Fibroblast of pulmonary artery (primary cell): ENCODE measurements around the gene FAP.

Experiments used
- DNase-seq: peaks from one replicate; pipeline ENCODE4 v3.0.0-alpha.2; 2010; ENCODE audit warnings: low read depth
- H3K4me3 ChIP-seq: replicated peaks from 2 replicates; pipeline ENCODE4 v1.5.1; 2011; ENCODE audit warnings: low read depth, mild to moderate bottlenecking, control low read depth, low read length, moderate library complexity
- TF ChIP-seq, protein P1 (sequence below): IDR thresholded peaks from 2 replicates; pipeline ENCODE4 v1.5.1; 2011; ENCODE audit warnings: mild to moderate bottlenecking, control low read depth, low read length, inconsistent platforms; ENCODE audit errors: missing control alignments

FAP gene

DNA sequence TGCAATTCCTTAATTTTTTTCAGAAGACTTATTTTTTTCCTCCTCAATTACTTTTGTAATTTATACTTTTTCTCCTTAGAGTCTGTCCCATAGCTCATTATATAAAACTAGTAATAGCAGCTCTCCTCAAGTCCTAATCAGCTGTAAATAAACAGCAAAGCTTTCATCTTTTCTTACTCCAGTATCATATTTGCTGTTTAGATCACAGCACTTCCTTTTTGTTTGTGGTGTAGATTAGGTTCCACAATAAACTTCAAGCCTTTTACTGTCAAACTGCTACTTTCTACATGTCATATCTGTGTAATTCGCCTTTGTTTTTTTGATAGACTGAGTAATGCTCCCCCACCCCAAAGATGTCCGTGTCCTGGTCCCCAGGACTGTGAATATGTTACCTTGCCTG lies 116.7 kb downstream of the FAP start:
- no peak for DNase-seq
- TF ChIP-seq, protein P1, sequence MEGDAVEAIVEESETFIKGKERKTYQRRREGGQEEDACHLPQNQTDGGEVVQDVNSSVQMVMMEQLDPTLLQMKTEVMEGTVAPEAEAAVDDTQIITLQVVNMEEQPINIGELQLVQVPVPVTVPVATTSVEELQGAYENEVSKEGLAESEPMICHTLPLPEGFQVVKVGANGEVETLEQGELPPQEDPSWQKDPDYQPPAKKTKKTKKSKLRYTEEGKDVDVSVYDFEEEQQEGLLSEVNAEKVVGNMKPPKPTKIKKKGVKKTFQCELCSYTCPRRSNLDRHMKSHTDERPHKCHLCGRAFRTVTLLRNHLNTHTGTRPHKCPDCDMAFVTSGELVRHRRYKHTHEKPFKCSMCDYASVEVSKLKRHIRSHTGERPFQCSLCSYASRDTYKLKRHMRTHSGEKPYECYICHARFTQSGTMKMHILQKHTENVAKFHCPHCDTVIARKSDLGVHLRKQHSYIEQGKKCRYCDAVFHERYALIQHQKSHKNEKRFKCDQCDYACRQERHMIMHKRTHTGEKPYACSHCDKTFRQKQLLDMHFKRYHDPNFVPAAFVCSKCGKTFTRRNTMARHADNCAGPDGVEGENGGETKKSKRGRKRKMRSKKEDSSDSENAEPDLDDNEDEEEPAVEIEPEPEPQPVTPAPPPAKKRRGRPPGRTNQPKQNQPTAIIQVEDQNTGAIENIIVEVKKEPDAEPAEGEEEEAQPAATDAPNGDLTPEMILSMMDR = no peak

DNA sequence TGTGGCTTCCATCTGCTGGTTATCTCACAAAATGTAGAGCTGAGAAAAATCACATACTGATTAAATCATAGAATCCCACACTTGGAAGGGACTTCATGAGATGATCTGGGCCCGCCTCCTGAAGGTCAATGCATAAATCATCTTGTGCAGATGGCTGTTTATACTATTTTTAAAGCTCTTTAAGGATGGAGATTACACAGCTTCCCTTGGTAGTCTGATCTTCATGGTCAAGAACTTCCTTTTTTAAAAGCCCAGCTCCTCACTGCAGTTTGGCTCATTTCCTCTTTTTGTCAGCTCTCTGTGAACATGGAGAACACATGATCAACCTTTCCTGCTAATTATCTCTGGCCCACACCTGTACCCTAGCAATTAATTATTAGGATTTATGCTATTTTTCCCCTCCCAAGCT lies 117.1 kb downstream of the FAP start:
- no peak for DNase-seq
- TF ChIP-seq, protein P1 = no peak

More for the DNA sequence above, 116.7 kb downstream of the FAP start:
- H3K4me3 ChIP-seq = no peak overlapping the region

DNA sequence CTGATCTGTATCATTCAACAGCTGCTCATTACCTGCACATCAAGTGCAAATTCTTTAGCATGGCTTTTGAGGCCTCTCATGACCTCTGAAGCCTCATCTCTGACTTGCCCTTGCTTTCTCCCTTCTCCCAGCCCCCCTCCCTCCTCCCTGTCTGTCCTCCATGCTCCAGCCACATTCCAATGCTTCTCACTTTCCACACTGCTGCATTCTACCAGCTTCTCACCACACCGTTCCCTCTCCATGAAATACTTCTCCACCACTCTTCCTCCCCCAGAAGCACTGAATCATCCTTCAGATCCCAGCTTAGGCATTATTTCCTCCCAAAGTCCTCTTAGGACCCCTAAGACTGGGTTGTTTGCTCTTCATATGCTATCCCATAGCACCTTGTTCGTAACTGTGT lies 118.1 kb downstream of the FAP start:
- TF ChIP-seq, protein P1 = no peak
- DNase-seq = peak; percentile 26

More for the DNA sequence above, 117.1 kb downstream of the FAP start:
- no peak overlapping the region for H3K4me3 ChIP-seq

DNA sequence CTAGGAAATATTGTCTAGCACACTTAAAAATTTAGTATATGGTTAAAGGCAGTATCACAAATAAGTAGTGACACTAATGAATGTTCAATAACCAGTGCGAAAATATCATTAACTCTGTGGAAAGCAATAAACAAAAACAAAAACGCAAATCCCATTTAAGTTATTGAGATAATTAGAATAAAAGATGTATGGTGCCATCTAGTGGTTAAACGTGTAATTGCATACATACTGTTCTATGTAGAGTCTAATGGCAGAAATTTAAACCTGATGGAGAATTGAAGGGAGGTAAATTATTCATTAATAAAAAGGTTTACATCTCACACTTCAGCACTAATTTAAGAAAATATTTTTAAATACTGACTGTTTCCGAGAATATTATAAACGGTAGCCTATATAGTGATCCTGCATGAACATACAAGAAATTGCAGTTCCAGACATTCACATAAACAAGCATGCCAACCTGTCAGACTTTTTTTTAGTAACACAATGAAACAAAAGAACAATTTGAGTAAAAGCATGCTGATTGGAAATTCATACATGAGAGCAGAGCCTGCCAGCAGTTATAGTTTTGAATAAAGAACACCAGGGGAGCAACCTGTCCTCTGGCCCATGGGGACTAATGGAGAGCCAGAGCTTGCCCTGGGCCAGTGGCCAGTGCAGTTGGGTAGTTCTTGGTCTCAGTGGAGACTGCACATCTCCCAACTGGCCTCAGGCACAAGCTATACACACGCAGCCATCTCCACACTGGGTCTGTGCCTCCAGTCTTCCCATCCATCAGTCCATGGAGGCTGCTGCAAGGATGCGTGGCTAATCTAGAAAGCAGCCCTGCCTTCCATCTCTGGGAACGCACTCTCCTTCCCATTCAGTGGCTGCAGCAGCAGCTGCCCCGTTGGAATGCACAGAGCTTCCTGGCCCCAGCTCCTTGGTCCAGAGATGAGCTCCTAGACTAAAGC lies 119.2 kb downstream of the FAP start:
- TF ChIP-seq, protein P1 = peak; percentile 58
- H3K4me3 ChIP-seq = no peak overlapping the region
- peak; percentile 84 for DNase-seq

More for the DNA sequence above, 118.1 kb downstream of the FAP start:
- no peak overlapping the region for H3K4me3 ChIP-seq
